ENCODE measurements around the gene CCDC73.
"Not testable (repeated sequence)": the region's sequence is repeated elsewhere in the genome, so short reads cannot be mapped to it uniquely, and the experiment has no call there.

CCDC73 gene

GRCh38 chr11:32792948-32793475, 1.4 kb downstream of the CCDC73 start:
- no peak for DNase-seq (ENCODE audit: low read depth)

GRCh38 chr11:32792111-32792947, 2.1 kb downstream of the CCDC73 start:
- DNase-seq (ENCODE audit: low read depth) = no peak

- DNase-seq (ENCODE audit: low read depth) = no peak
These were observed 3.5 kb downstream of the CCDC73 start for GRCh38 chr11:32790916-32791315.

GRCh38 chr11:32786811-32787210, 7.7 kb downstream of the CCDC73 start:
- no peak for DNase-seq (ENCODE audit: low read depth)

- DNase-seq (ENCODE audit: low read depth) = no peak
These were observed 9.2 kb downstream of the CCDC73 start for GRCh38 chr11:32785262-32785661.

- no peak for DNase-seq (ENCODE audit: low read depth)
These were observed 12.7 kb downstream of the CCDC73 start for GRCh38 chr11:32781721-32782120.

GRCh38 chr11:32780839-32781238, 13.6 kb downstream of the CCDC73 start:
- not testable (repeated sequence) for DNase-seq (ENCODE audit: low read depth)

- DNase-seq (ENCODE audit: low read depth) = no peak
These were observed 15.3 kb downstream of the CCDC73 start for GRCh38 chr11:32779136-32779535.

GRCh38 chr11:32775908-32776307, 18.6 kb downstream of the CCDC73 start:
- no peak for DNase-seq (ENCODE audit: low read depth)

GRCh38 chr11:32774081-32774480, 20.4 kb downstream of the CCDC73 start:
- DNase-seq (ENCODE audit: low read depth) = no peak

- DNase-seq (ENCODE audit: low read depth) = no peak
These were observed 21.7 kb downstream of the CCDC73 start for GRCh38 chr11:32772731-32773130.

GRCh38 chr11:32761774-32762173, 32.7 kb downstream of the CCDC73 start:
- not testable (repeated sequence) for DNase-seq (ENCODE audit: low read depth)

- DNase-seq (ENCODE audit: low read depth) = no peak
These were observed 36.2 kb downstream of the CCDC73 start for GRCh38 chr11:32758291-32758690.

- not testable (repeated sequence) for DNase-seq (ENCODE audit: low read depth)
These were observed 41.3 kb downstream of the CCDC73 start for GRCh38 chr11:32753181-32753580.

GRCh38 chr11:32752001-32752400, 42.5 kb downstream of the CCDC73 start:
- DNase-seq (ENCODE audit: low read depth) = no peak

- no peak for DNase-seq (ENCODE audit: low read depth)
These were observed 43.1 kb downstream of the CCDC73 start for GRCh38 chr11:32751381-32751780.

- DNase-seq (ENCODE audit: low read depth) = no peak
These were observed 64.5 kb downstream of the CCDC73 start for GRCh38 chr11:32729976-32730375.

GRCh38 chr11:32723332-32723731, 71.1 kb downstream of the CCDC73 start:
- no peak for DNase-seq (ENCODE audit: low read depth)

GRCh38 chr11:32722255-32722654, 72.2 kb downstream of the CCDC73 start:
- DNase-seq (ENCODE audit: low read depth) = no peak

GRCh38 chr11:32713496-32713895, 81.0 kb downstream of the CCDC73 start:
- DNase-seq (ENCODE audit: low read depth) = no peak

- DNase-seq (ENCODE audit: low read depth) = not testable (repeated sequence)
These were observed 85.5 kb downstream of the CCDC73 start for GRCh38 chr11:32708978-32709377.

- DNase-seq (ENCODE audit: low read depth) = peak; percentile 4
These were observed 87.3 kb downstream of the CCDC73 start for GRCh38 chr11:32706985-32707741.

All from fibroblast of the conjunctiva (primary cell).